ENCODE measurements around the gene ABHD12B. TPM values are rescaled to one million over a fixed set of nuclear protein-coding genes. Genes with fewer than 3 reads are reported as not detected.

Gene ABHD12B
- total RNA-seq, 1 experiment from 2014 or later: 51.0 TPM

DNA sequence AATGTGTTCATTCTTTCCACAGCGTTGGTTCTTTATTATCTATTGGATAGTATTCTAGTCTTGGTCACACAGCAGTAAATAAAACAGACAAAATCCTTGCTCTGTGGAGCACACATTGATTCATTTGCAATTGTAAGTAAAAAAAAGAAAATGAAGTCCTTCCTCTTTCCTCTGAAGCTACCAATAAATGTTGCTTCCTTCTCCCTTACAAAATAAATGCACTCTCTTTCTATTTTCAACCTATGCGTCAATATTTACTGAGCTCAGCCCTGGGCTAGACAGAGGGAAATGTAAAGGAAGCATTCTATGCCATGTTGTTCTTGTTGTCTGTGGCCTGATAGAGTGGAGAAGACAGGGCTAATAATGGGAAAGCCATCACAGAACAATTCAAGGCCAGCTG lies 2.9 kb downstream of the ABHD12B start:
- no peak overlapping the region for H2BK15ac ChIP-seq (ENCODE audit: low read depth, low read length)
- no peak overlapping the region for H4K8ac ChIP-seq (replicated peaks; ENCODE audit: insufficient read length, low read depth, low read length)
- H3K9me3 ChIP-seq (ENCODE audit: control insufficient read depth, low read depth, low read length): no peaks in the 10 kb centered on the region
- H3K18ac ChIP-seq (ENCODE audit: insufficient read length, low read depth, low read length): no peak overlapping the region
- H3K56ac ChIP-seq (ENCODE audit: insufficient read length, low read depth, low read length): no peak overlapping the region
- H3K79me1 ChIP-seq (ENCODE audit: insufficient read depth, low read depth, low read length, poor library complexity, severe bottlenecking): no peaks in the 10 kb centered on the region
- H3K23me2 ChIP-seq (ENCODE audit: insufficient read length, low read depth, low read length, poor library complexity, severe bottlenecking): peaks cover 3% of the 10 kb centered on the region
- H3K79me2 ChIP-seq (ENCODE audit: insufficient read depth, low read length): no peaks in the 10 kb centered on the region
- H4K5ac ChIP-seq (ENCODE audit: insufficient read length, low read depth, low read length): no peak overlapping the region
- H3K9ac ChIP-seq (ENCODE audit: extremely low read depth, insufficient read length, low read length): no peak overlapping the region
- H3K23ac ChIP-seq (ENCODE audit: insufficient read length, low read depth, low read length): no peak overlapping the region
- no peak for DNase-seq
- Mint-ChIP-seq H3K9me3 (no peaks in the 10 kb centered on the region), H3K27ac (no peak overlapping the region), H3K27me3 (ENCODE audit: low read depth) (peaks cover 46% of the 10 kb centered on the region), H3K36me3 (ENCODE audit: insufficient read depth in 1 of 3, low read depth in 3 of 3) (no peaks in the 10 kb centered on the region), H3K4me1 (peaks cover 11 to 19% of the 10 kb centered on the region in 2 experiments), H3K4me3 (no peak overlapping the region)
- H3K27ac ChIP-seq (ENCODE audit: insufficient read length, low read depth, low read length): no peak overlapping the region
- WGBS (ENCODE audit: extremely low coverage, insufficient read length, low lambda C conversion rate): no CpG with 5 or more reads among the region's 2 CpGs
- H3K14ac ChIP-seq (ENCODE audit: insufficient read depth, low read length): no peak overlapping the region
- no peak overlapping the region for H2AFZ ChIP-seq (ENCODE audit: low read length)
- no peak overlapping the region for H2BK5ac ChIP-seq (ENCODE audit: insufficient read length, low read length)
- H3K4me2 ChIP-seq (ENCODE audit: insufficient read depth, insufficient read length, low read length): no peak overlapping the region
- no peak overlapping the region for H2BK12ac ChIP-seq (ENCODE audit: insufficient read length, low read depth, low read length)
- H3K4ac ChIP-seq (ENCODE audit: low read depth, low read length): no peak overlapping the region
- TF ChIP-seq, protein P1, sequence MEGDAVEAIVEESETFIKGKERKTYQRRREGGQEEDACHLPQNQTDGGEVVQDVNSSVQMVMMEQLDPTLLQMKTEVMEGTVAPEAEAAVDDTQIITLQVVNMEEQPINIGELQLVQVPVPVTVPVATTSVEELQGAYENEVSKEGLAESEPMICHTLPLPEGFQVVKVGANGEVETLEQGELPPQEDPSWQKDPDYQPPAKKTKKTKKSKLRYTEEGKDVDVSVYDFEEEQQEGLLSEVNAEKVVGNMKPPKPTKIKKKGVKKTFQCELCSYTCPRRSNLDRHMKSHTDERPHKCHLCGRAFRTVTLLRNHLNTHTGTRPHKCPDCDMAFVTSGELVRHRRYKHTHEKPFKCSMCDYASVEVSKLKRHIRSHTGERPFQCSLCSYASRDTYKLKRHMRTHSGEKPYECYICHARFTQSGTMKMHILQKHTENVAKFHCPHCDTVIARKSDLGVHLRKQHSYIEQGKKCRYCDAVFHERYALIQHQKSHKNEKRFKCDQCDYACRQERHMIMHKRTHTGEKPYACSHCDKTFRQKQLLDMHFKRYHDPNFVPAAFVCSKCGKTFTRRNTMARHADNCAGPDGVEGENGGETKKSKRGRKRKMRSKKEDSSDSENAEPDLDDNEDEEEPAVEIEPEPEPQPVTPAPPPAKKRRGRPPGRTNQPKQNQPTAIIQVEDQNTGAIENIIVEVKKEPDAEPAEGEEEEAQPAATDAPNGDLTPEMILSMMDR (conservative IDR thresholded peaks at IDR 0.05): no peak
- H3T11ph ChIP-seq (ENCODE audit: low read length): no peak overlapping the region
- no peaks in the 10 kb centered on the region for H4K20me1 ChIP-seq (ENCODE audit: control insufficient read depth, insufficient read depth, insufficient read length)
- no peak overlapping the region for H2AK5ac ChIP-seq (ENCODE audit: insufficient read length, low read length)
- no peak overlapping the region for H2BK120ac ChIP-seq (ENCODE audit: low read depth, low read length, poor library complexity, severe bottlenecking)
- peaks cover 4% of the 10 kb centered on the region; the same call in 1 of the 2 replicates for H3K27me3 ChIP-seq (ENCODE audit: insufficient read depth, low read length)
- no peak overlapping the region for H4K91ac ChIP-seq (ENCODE audit: insufficient read length, low read depth, low read length)
- H2BK20ac ChIP-seq (ENCODE audit: low read depth, low read length, poor library complexity, severe bottlenecking): no peak overlapping the region
- peaks cover 2% of the 10 kb centered on the region for H3K4me1 ChIP-seq (ENCODE audit: insufficient read depth, low read length)

Data from H9 (cell line).